Islet of Langerhans (tissue), 1 donor: Measurements from ENCODE around the gene GET3.
A peak's percentile ranks its signal among the peaks of the same experiment; 100 is the strongest.
"Not testable (repeated sequence)": the region's sequence is repeated elsewhere in the genome, so short reads cannot be mapped to it uniquely, and the experiment has no call there.

Experiments
- FAIRE-seq: peaks from one replicate; lab custom pipeline; 2011; peaks lifted over from hg19 to GRCh38; lab: Jason Lieb, UNC

The GET3 gene

GRCh38 chr19:12736995-12737834 lies at the start of gene GET3:
Gene GET3 (plus strand): TSS chr19:12737497. CDS start chr19:12737506, 9 bp downstream.
- FAIRE-seq, result peak; percentile 99

GRCh38 chr19:12689012-12689411 lies 48.3 kb upstream of the GET3 start:
- FAIRE-seq, result no peak

- no peak for FAIRE-seq
These were observed 47.6 kb upstream of the GET3 start for GRCh38 chr19:12689581-12690216.

GRCh38 chr19:12692960-12693359 lies 44.3 kb upstream of the GET3 start:
- no peak for FAIRE-seq

- no peak for FAIRE-seq
These were observed 42.7 kb upstream of the GET3 start for GRCh38 chr19:12694641-12695040.

GRCh38 chr19:12695096-12695495 lies 42.2 kb upstream of the GET3 start:
- FAIRE-seq, result no peak

GRCh38 chr19:12695514-12695913 lies 41.8 kb upstream of the GET3 start:
- FAIRE-seq, result no peak

GRCh38 chr19:12695997-12696365 lies 41.3 kb upstream of the GET3 start:
- FAIRE-seq, result no peak

GRCh38 chr19:12696366-12697335 lies 40.6 kb upstream of the GET3 start, which contains the start of gene FBXW9:
Gene FBXW9 (minus strand): TSS chr19:12696631. CDS start chr19:12696581, 50 bp downstream.
- FAIRE-seq, result no peak

GRCh38 chr19:12697425-12697824 lies 39.9 kb upstream of the GET3 start:
- FAIRE-seq, result not testable (repeated sequence)

- no peak for FAIRE-seq
These were observed 39.2 kb upstream of the GET3 start for GRCh38 chr19:12698138-12698537.

- FAIRE-seq, result no peak
These were observed 35.6 kb upstream of the GET3 start for GRCh38 chr19:12701596-12702282.

- no peak for FAIRE-seq
These were observed 34.3 kb upstream of the GET3 start for GRCh38 chr19:12703046-12703445.

- FAIRE-seq, result no peak
These were observed 32.1 kb upstream of the GET3 start for GRCh38 chr19:12705169-12705568.

GRCh38 chr19:12705654-12706331 lies 31.5 kb upstream of the GET3 start:
- FAIRE-seq, result no peak

- no peak for FAIRE-seq
These were observed 31.0 kb upstream of the GET3 start for GRCh38 chr19:12706332-12706718.

GRCh38 chr19:12708641-12709040 lies 28.7 kb upstream of the GET3 start:
- FAIRE-seq, result no peak

GRCh38 chr19:12711187-12711586 lies 26.1 kb upstream of the GET3 start:
- FAIRE-seq, result no peak

GRCh38 chr19:12712077-12712476 lies 25.2 kb upstream of the GET3 start:
- not testable (repeated sequence) for FAIRE-seq

- not testable (repeated sequence) for FAIRE-seq
These were observed 24.0 kb upstream of the GET3 start for GRCh38 chr19:12713304-12713703.

- FAIRE-seq, result no peak
These were observed 22.2 kb upstream of the GET3 start for GRCh38 chr19:12715102-12715501.
